ENCODE data around the gene GSTA2. TPM values are rescaled to one million over a fixed set of nuclear protein-coding genes. Genes with fewer than 3 reads are reported as not detected.
"Not testable (repeated sequence)": the region's sequence is repeated elsewhere in the genome, so short reads cannot be mapped to it uniquely, and the experiment has no call there.

Gene GSTA2
- polyA plus RNA-seq, 6 donors from 2014 or later, result not detected

GRCh38 chr6:52727908-52728307 is 35.4 kb downstream of the GSTA2 start:
- peaks cover 4 to 7% (median 5%) of the 10 kb centered on the region in 3 donors for H3K4me1 Mint-ChIP-seq
- no peak for ATAC-seq (ENCODE audit: low read depth in 2 of 2)

DNA sequence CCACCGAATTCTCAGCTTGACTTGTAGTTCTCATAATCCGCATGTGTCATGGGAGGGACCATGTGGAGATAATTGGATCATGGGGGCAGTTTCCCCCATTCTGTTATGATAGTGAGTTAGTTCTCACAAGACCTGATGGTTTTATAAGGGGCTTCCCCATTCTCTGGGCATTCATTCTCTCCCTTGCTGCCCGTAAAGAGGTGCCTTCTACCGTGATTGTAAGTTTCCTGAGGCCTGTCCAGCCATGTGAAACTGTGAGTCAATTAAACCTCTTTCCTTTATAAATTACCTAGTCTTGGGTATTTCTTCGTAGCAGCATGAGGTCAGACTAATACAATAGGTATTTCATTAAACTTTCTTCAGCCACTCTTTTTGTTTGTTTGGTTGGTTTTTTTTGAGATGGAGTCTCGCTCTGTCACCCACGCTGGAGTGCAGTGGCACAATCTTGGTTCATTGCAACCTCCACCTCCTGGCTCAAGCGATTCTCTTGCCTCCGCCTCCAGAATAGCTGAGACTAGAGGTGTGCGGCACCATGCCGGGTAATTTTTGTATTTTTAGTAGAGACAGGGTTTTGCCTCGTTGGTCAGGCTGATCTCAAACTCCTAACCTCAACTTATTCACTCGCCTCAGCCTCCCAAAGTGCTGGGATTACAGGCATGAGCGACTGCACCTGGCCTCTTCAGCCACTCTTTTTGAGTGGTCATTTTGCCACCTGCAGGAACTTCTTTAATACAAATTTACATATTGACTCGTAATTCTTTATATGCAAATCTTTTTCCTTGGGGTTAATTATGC is 36.3 kb downstream of the GSTA2 start:
- Mint-ChIP-seq H3K4me1 (peaks cover 4 to 7% (median 5%) of the 10 kb centered on the region in 3 donors), H3K27ac (no peak overlapping the region), H3K9me3 (peaks cover 0 to 1% (median 0%) of the 10 kb centered on the region in 7 donors), H3K27me3 (peaks cover 2 to 4% (median 3%) of the 10 kb centered on the region in 3 donors), H3K4me3 (no peak overlapping the region), H3K36me3 (no peaks in the 10 kb centered on the region)
- ATAC-seq (ENCODE audit: low read depth in 2 of 2), result no peak
- no peak for DNase-seq

More at GRCh38 chr6:52727908-52728307, 35.4 kb downstream of the GSTA2 start:
- H3K36me3 Mint-ChIP-seq, result no peaks in the 10 kb centered on the region
- peaks cover 0 to 1% (median 0%) of the 10 kb centered on the region in 7 donors for H3K9me3 Mint-ChIP-seq
- H3K27me3 Mint-ChIP-seq, result peaks cover 0 to under 1% (median 0%) of the 10 kb centered on the region in 3 donors
- DNase-seq, result no peak
- no peak overlapping the region for H3K4me3 Mint-ChIP-seq
- no peak overlapping the region for H3K27ac Mint-ChIP-seq

DNA sequence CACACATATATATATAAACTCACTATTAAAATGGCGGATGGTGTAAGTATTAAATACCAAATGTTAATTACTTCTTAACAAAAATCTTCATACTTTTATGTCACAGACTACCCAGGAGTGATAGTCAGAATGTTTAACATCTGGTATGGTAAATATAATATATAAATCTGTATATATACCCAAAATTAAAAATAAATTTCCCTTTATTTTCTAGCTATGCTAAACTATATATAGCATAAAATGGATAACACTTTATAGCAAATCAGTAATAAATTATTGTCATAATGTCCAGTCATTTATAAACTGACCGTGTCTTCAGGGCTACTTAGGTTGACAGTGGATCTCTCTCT is 37.1 kb downstream of the GSTA2 start:
- H3K4me3 Mint-ChIP-seq, result no peak overlapping the region
- DNase-seq (no peak), ATAC-seq (ENCODE audit: low read depth in 2 of 2) (no peak)
- H3K27ac Mint-ChIP-seq, result no peak overlapping the region
- H3K36me3 Mint-ChIP-seq, result no peaks in the 10 kb centered on the region
- peaks cover 3 to 7% (median 5%) of the 10 kb centered on the region in 3 donors for H3K27me3 Mint-ChIP-seq
- peaks cover 4 to 7% (median 5%) of the 10 kb centered on the region in 3 donors for H3K4me1 Mint-ChIP-seq
- H3K9me3 Mint-ChIP-seq, result peaks cover 0 to 1% (median 0%) of the 10 kb centered on the region in 7 donors

- Mint-ChIP-seq H3K27ac (peak overlapping the region in 2 of 6 donors; percentile 40 to 44), H3K36me3 (no peaks in the 10 kb centered on the region), H3K27me3 (peaks cover 5 to 10% (median 6%) of the 10 kb centered on the region in 3 donors), H3K9me3 (peaks cover 0 to 1% (median 0%) of the 10 kb centered on the region in 7 donors), H3K4me1 (peaks cover 4 to 7% (median 5%) of the 10 kb centered on the region in 3 donors), H3K4me3 (no peak overlapping the region)
- DNase-seq (no peak), ATAC-seq (ENCODE audit: low read depth in 2 of 2) (no peak)
These were observed 37.6 kb downstream of the GSTA2 start for GRCh38 chr6:52725535-52726192.

- H3K36me3 Mint-ChIP-seq, result no peaks in the 10 kb centered on the region
- H3K9me3 Mint-ChIP-seq, result peaks cover 0 to 1% (median 0%) of the 10 kb centered on the region in 7 donors
- ATAC-seq (ENCODE audit: low read depth in 2 of 2) (no peak), DNase-seq (no peak)
- H3K4me3 Mint-ChIP-seq, result no peak overlapping the region
- peaks cover 5 to 14% (median 9%) of the 10 kb centered on the region in 3 donors for H3K27me3 Mint-ChIP-seq
- H3K4me1 Mint-ChIP-seq, result peaks cover 4 to 7% (median 5%) of the 10 kb centered on the region in 3 donors
- H3K27ac Mint-ChIP-seq, result no peak overlapping the region
These were observed 38.1 kb downstream of the GSTA2 start for GRCh38 chr6:52725143-52725534.

GRCh38 chr6:52724406-52725121 is 38.7 kb downstream of the GSTA2 start:
- H3K27me3 Mint-ChIP-seq, result peaks cover 5 to 14% (median 9%) of the 10 kb centered on the region in 3 donors
- DNase-seq (peak; percentile 23), ATAC-seq (ENCODE audit: low read depth in 2 of 2) (peak; percentile 78 to 80)
- H3K4me1 Mint-ChIP-seq, result peaks cover 4 to 7% (median 5%) of the 10 kb centered on the region in 3 donors
- H3K9me3 Mint-ChIP-seq, result peaks cover 0 to 1% (median 0%) of the 10 kb centered on the region in 7 donors
- peak overlapping the region in 1 of 6 donors; percentile 23 for H3K27ac Mint-ChIP-seq
- H3K4me3 Mint-ChIP-seq, result no peak overlapping the region
- H3K36me3 Mint-ChIP-seq, result no peaks in the 10 kb centered on the region

DNA sequence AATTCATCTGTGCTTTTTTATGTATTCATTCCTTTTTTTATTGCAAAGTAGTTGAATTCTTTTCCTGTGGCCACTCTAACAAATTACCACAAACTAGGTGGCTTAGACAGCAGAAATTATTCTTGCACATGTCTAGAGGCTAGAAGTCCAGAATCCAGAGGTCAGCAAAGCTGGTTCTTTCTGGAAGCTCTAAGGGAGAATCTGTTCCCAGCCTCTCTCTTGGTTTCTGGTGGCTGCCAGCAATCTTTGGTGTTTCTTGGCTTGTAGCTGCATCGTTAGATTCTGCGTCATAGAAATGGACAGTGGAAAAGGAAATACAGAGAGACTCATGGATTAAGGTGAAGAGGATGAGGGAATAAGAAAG is 39.3 kb downstream of the GSTA2 start:
- no peak for DNase-seq
- H3K4me3 Mint-ChIP-seq, result no peak overlapping the region
- no peaks in the 10 kb centered on the region for H3K36me3 Mint-ChIP-seq
- no peak for ATAC-seq (ENCODE audit: low read depth in 2 of 2)
- peaks cover 0 to 1% (median 0%) of the 10 kb centered on the region in 7 donors for H3K9me3 Mint-ChIP-seq
- peak overlapping the region in 1 of 6 donors; percentile 5 for H3K27ac Mint-ChIP-seq
- H3K27me3 Mint-ChIP-seq, result peaks cover 5 to 14% (median 9%) of the 10 kb centered on the region in 3 donors
- H3K4me1 Mint-ChIP-seq, result peaks cover 4 to 7% (median 5%) of the 10 kb centered on the region in 3 donors

- no peak overlapping the region for H3K4me3 Mint-ChIP-seq
- no peaks in the 10 kb centered on the region for H3K9me3 Mint-ChIP-seq
- H3K27ac Mint-ChIP-seq, result no peak overlapping the region
- no peaks in the 10 kb centered on the region for H3K36me3 Mint-ChIP-seq
- H3K27me3 Mint-ChIP-seq, result peaks cover 14 to 19% (median 19%) of the 10 kb centered on the region in 3 donors
- DNase-seq (no peak), ATAC-seq (ENCODE audit: low read depth in 2 of 2) (no peak)
- peaks cover 4 to 7% (median 5%) of the 10 kb centered on the region in 3 donors for H3K4me1 Mint-ChIP-seq
These were observed 43.0 kb downstream of the GSTA2 start for GRCh38 chr6:52720321-52720720.

- Mint-ChIP-seq H3K4me3 (no peak overlapping the region), H3K4me1 (no peaks in the 10 kb centered on the region), H3K36me3 (no peaks in the 10 kb centered on the region), H3K27me3 (peaks cover 14 to 19% (median 19%) of the 10 kb centered on the region in 3 donors), H3K9me3 (no peaks in the 10 kb centered on the region), H3K27ac (no peak overlapping the region)
- DNase-seq (no peak), ATAC-seq (ENCODE audit: low read depth in 2 of 2) (no peak)
These were observed 44.7 kb downstream of the GSTA2 start for GRCh38 chr6:52718550-52718949.

GRCh38 chr6:52714761-52715160 is 48.5 kb downstream of the GSTA2 start:
- ATAC-seq (ENCODE audit: low read depth in 2 of 2); DNase-seq; H3K4me1 Mint-ChIP-seq; H3K27ac Mint-ChIP-seq; H3K36me3 Mint-ChIP-seq; H3K9me3 Mint-ChIP-seq; H3K4me3 Mint-ChIP-seq: not testable (repeated sequence)
- peaks cover 6 to 17% (median 9%) of the 10 kb centered on the region in 3 donors for H3K27me3 Mint-ChIP-seq

DNA sequence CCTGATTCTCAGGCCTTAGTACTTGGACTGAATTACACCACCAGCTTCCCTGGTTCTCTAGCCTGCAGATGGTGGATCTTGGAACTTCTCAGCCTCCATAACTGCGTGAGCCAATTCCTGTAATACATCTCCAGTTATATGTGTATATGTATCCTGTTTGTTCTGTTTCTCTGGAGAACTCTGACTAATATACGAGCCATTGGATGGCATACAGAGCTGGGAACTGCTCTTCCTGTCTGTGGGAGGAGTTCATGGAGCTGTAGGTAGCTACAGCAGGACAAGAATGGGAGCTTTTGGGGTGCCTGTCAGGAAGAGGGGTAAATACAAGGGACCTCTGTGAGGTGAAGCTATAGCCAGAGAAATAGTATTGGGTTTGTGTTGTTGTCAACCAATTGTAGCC is 51.1 kb downstream of the GSTA2 start:
- H3K27me3 Mint-ChIP-seq, result peaks cover 6 to 17% (median 9%) of the 10 kb centered on the region in 3 donors
- DNase-seq, result no peak
- ATAC-seq (ENCODE audit: low read depth in 2 of 2), result no peak
- H3K4me3 Mint-ChIP-seq, result no peak overlapping the region
- no peaks in the 10 kb centered on the region for H3K4me1 Mint-ChIP-seq
- peak overlapping the region in 1 of 6 donors; percentile 44 for H3K27ac Mint-ChIP-seq
- H3K36me3 Mint-ChIP-seq, result no peaks in the 10 kb centered on the region
- H3K9me3 Mint-ChIP-seq, result peaks cover 0 to 12% (median 4%) of the 10 kb centered on the region in 7 donors

- Mint-ChIP-seq H3K9me3 (peaks cover 0 to 19% (median 7%) of the 10 kb centered on the region in 7 donors), H3K4me1 (no peaks in the 10 kb centered on the region), H3K27me3 (peaks cover 0 to 26% (median 21%) of the 10 kb centered on the region in 3 donors), H3K27ac (no peak overlapping the region), H3K4me3 (no peak overlapping the region), H3K36me3 (no peaks in the 10 kb centered on the region)
- DNase-seq (no peak), ATAC-seq (ENCODE audit: low read depth in 2 of 2) (no peak)
These were observed 55.2 kb downstream of the GSTA2 start for GRCh38 chr6:52707963-52708680.

GRCh38 chr6:52706001-52706400 is 57.3 kb downstream of the GSTA2 start:
- ATAC-seq (ENCODE audit: low read depth in 2 of 2), result no peak

More at GRCh38 chr6:52706001-52706400, 57.3 kb downstream of the GSTA2 start:
- Mint-ChIP-seq H3K27me3 (peaks cover 8 to 32% (median 15%) of the 10 kb centered on the region in 3 donors), H3K9me3 (peaks cover 0 to 19% (median 7%) of the 10 kb centered on the region in 7 donors), H3K4me3 (no peak overlapping the region), H3K4me1 (no peaks in the 10 kb centered on the region), H3K27ac (no peak overlapping the region), H3K36me3 (no peaks in the 10 kb centered on the region)
- no peak for DNase-seq
